KMS-11 (cell line): ENCODE measurements around the gene UNKL.

Experiments used
- H2AFZ ChIP-seq: fragments of 200-600 bp; sonication (generic); 2 replicates; pipeline ENCODE4 v1.6.1; 2016; ENCODE audit warnings: antibody characterized with exemption, mixed run types, low read depth
- H3K27ac ChIP-seq: fragments of 200-600 bp; sonication (generic); 2 replicates; pipeline ENCODE4 v1.6.1; 2016; ENCODE audit warnings: mild to moderate bottlenecking, mixed run types
- H3K27me3 ChIP-seq: fragments of 200-600 bp; sonication (generic); 2 replicates; pipeline ENCODE4 v1.6.1; 2017; ENCODE audit warnings: mild to moderate bottlenecking, low read depth, mixed run types, moderate library complexity; ENCODE audit not compliant: insufficient read depth
- H3K36me3 ChIP-seq: fragments of 200-600 bp; sonication (generic); 2 replicates; pipeline ENCODE4 v1.6.1; 2017; ENCODE audit warnings: mild to moderate bottlenecking, mixed run types; ENCODE audit not compliant: insufficient read depth
- H3K4me1 ChIP-seq: fragments of 200-600 bp; sonication (generic); 2 replicates; pipeline ENCODE4 v1.6.1; 2016; ENCODE audit warnings: mild to moderate bottlenecking, low read depth, mixed run types; ENCODE audit not compliant: poor library complexity, severe bottlenecking
- H3K4me2 ChIP-seq: fragments of 200-600 bp; sonication (generic); 2 replicates; pipeline ENCODE4 v1.7.0; 2016; ENCODE audit warnings: mild to moderate bottlenecking, mixed run types
- H3K4me3 ChIP-seq: fragments of 200-600 bp; sonication (generic); IDR thresholded peaks from 2 replicates; pipeline ENCODE4 v1.6.1; 2017; ENCODE audit warnings: low read depth, low read length, mixed read lengths; ENCODE audit not compliant: insufficient read depth
- H3K79me2 ChIP-seq: fragments of 200-600 bp; sonication (generic); 2 replicates; pipeline ENCODE4 v1.6.1; 2016; ENCODE audit warnings: low read depth, mixed run types; ENCODE audit not compliant: insufficient read depth
- H3K9ac ChIP-seq: fragments of 200-600 bp; sonication (generic); 2 replicates; pipeline ENCODE4 v1.6.1; 2016; ENCODE audit warnings: mild to moderate bottlenecking, mixed run types
- H4K20me1 ChIP-seq: fragments of 200-600 bp; sonication (generic); 2 replicates; pipeline ENCODE4 v1.6.1; 2016; ENCODE audit warnings: mild to moderate bottlenecking, mixed run types; ENCODE audit not compliant: insufficient read depth
- CTCF ChIP-seq: fragments of 200-600 bp; sonication (generic); conservative IDR thresholded peaks from 2 replicates; pipeline ENCODE4 v1.6.1; 2017; ENCODE audit warnings: low read depth, mild to moderate bottlenecking, antibody characterized with exemption, low read length, moderate library complexity, mixed read lengths

Gene UNKL

GRCh38 chr16:1366060-1366711 is 48.3 kb downstream of the UNKL start:
- no peak overlapping the region for H3K9ac ChIP-seq

GRCh38 chr16:1364510-1364909 is 50.0 kb downstream of the UNKL start:
- TF ChIP-seq CTCF: no peak
- Histone ChIP-seq H3K79me2 (peaks cover 32% of the 10 kb centered on the region), H3K4me1 (no peaks in the 10 kb centered on the region), H3K36me3 (no peaks in the 10 kb centered on the region; the same call in 1 of the 2 replicates), H3K4me3 (no peak overlapping the region), H3K4me2 (no peak overlapping the region), H3K27ac (no peak overlapping the region), H2AFZ (no peak overlapping the region), H4K20me1 (no peaks in the 10 kb centered on the region; the same call in 1 of the 2 replicates), H3K27me3 (no peaks in the 10 kb centered on the region), H3K9ac (no peak overlapping the region)

More at GRCh38 chr16:1366060-1366711, 48.3 kb downstream of the UNKL start:
- TF ChIP-seq CTCF: no peak
- Histone ChIP-seq H2AFZ (no peak overlapping the region), H3K4me3 (no peak overlapping the region), H3K4me1 (no peaks in the 10 kb centered on the region), H4K20me1 (no peaks in the 10 kb centered on the region; the same call in 1 of the 2 replicates), H3K27ac (no peak overlapping the region), H3K4me2 (no peak overlapping the region), H3K27me3 (no peaks in the 10 kb centered on the region), H3K36me3 (no peaks in the 10 kb centered on the region; the same call in 1 of the 2 replicates), H3K79me2 (peaks cover 18% of the 10 kb centered on the region)

GRCh38 chr16:1363501-1364041 is 50.9 kb downstream of the UNKL start:
- Histone ChIP-seq H3K9ac (no peak overlapping the region), H4K20me1 (peaks cover under 1% of the 10 kb centered on the region; the same call in 1 of the 2 replicates), H3K79me2 (peaks cover 39% of the 10 kb centered on the region), H3K36me3 (no peaks in the 10 kb centered on the region; the same call in 1 of the 2 replicates), H3K4me3 (no peak overlapping the region), H3K27ac (no peak overlapping the region), H3K4me2 (no peak overlapping the region), H3K27me3 (no peaks in the 10 kb centered on the region), H3K4me1 (no peaks in the 10 kb centered on the region), H2AFZ (no peak overlapping the region)
- TF ChIP-seq CTCF: peak; percentile 70

- no peak for TF ChIP-seq CTCF
- H3K4me1 ChIP-seq: no peaks in the 10 kb centered on the region
- H3K4me2 ChIP-seq: no peak overlapping the region
- peaks cover 39% of the 10 kb centered on the region for H3K79me2 ChIP-seq
- H3K36me3 ChIP-seq: no peaks in the 10 kb centered on the region; the same call in 1 of the 2 replicates
- H3K27me3 ChIP-seq: no peaks in the 10 kb centered on the region
- H3K4me3 ChIP-seq: no peak overlapping the region
- H3K27ac ChIP-seq: no peak overlapping the region
- peaks cover 6% of the 10 kb centered on the region; the same call in 1 of the 2 replicates for H4K20me1 ChIP-seq
- no peak overlapping the region for H2AFZ ChIP-seq
- no peak overlapping the region for H3K9ac ChIP-seq
Observed at GRCh38 chr16:1362807-1363206, 51.7 kb downstream of the UNKL start.
